Activated naive CD8-positive, alpha-beta T cell treated with anti-CD3 and anti-CD28 coated beads, Interleukin-2, amount 10 ng/mL, durations not matched to agents 7 days and 5 days (primary cell): ENCODE results near the gene MUC5AC. TPM values are rescaled to one million over a fixed set of nuclear protein-coding genes. Genes with fewer than 3 reads are reported as not detected.
"Not testable (repeated sequence)": the region's sequence is repeated elsewhere in the genome, so short reads cannot be mapped to it uniquely, and the experiment has no call there.

Experiments used
- ATAC-seq: fragments of 150-1000 bp; cut with Tn5 transposase; one replicate; pipeline ENCODE4 v1.10.0; 2021; ENCODE audit warnings: low read depth, moderate library complexity
- POLR2A ChIA-PET: fragments of 350-600 bp; sonication (Branson Sonifier 250); formaldehyde crosslinking; loops from one replicate; lab custom pipeline; 2021; ENCODE audit warnings: antibody characterized with exemption; lab: Charles Lee
- DNase-seq: peaks from one replicate; pipeline ENCODE4 v3.0.0; 2021
- H3K27ac Mint-ChIP-seq: one replicate; pipeline ENCODE4 v1.8.0; 2022; ENCODE audit warnings: mild to moderate bottlenecking, mixed read lengths
- H3K27me3 Mint-ChIP-seq: one replicate; pipeline ENCODE4 v1.8.0; 2022; ENCODE audit warnings: mild to moderate bottlenecking, moderate library complexity, mixed read lengths
- H3K36me3 Mint-ChIP-seq: one replicate; pipeline ENCODE4 v1.8.0; 2021; ENCODE audit warnings: mild to moderate bottlenecking, mixed read lengths
- H3K4me1 Mint-ChIP-seq: one replicate; pipeline ENCODE4 v1.8.0; 2021; ENCODE audit warnings: mixed read lengths
- H3K4me3 Mint-ChIP-seq: one replicate; pipeline ENCODE4 v1.8.0; 2022; ENCODE audit warnings: mild to moderate bottlenecking, moderate library complexity, mixed read lengths
- H3K9me3 Mint-ChIP-seq: one replicate; pipeline ENCODE4 v1.8.0; 2021; ENCODE audit warnings: mixed read lengths
- total RNA-seq, 2 experiments: library from RNA; stranded (reverse); gene quantifications; one replicate each; pipeline ENCODE4 v1.2.3, GENCODE V29; 2021

The MUC5AC gene
- total RNA-seq, 2 experiments from 2014 or later = not detected

- H3K27me3 Mint-ChIP-seq = no peaks in the 10 kb centered on the region
- H3K27ac Mint-ChIP-seq = no peak overlapping the region
- no peak overlapping the region for H3K4me3 Mint-ChIP-seq
- no peak for DNase-seq
- ATAC-seq = no peak
- H3K4me1 Mint-ChIP-seq = no peaks in the 10 kb centered on the region
- POLR2A ChIA-PET = no interaction called here
- H3K9me3 Mint-ChIP-seq = no peaks in the 10 kb centered on the region
- no peaks in the 10 kb centered on the region for H3K36me3 Mint-ChIP-seq
Measured at GRCh38 chr11:1237128-1237580, 79.4 kb downstream of the MUC5AC start.

GRCh38 chr11:1237851-1238250, 80.1 kb downstream of the MUC5AC start:
- Mint-ChIP-seq H3K4me3 (no peak overlapping the region), H3K27me3 (no peaks in the 10 kb centered on the region), H3K27ac (no peak overlapping the region), H3K36me3 (no peaks in the 10 kb centered on the region), H3K9me3 (peaks cover 2% of the 10 kb centered on the region), H3K4me1 (no peaks in the 10 kb centered on the region)
- no peak for DNase-seq
- ATAC-seq = no peak
- POLR2A ChIA-PET = no interaction called here

- H3K27ac Mint-ChIP-seq = no peak overlapping the region
- H3K4me1 Mint-ChIP-seq = no peaks in the 10 kb centered on the region
- H3K36me3 Mint-ChIP-seq = no peaks in the 10 kb centered on the region
- no peak overlapping the region for H3K4me3 Mint-ChIP-seq
- ATAC-seq (no peak), DNase-seq (no peak)
- peaks cover 2% of the 10 kb centered on the region for H3K9me3 Mint-ChIP-seq
- no peaks in the 10 kb centered on the region for H3K27me3 Mint-ChIP-seq
- POLR2A ChIA-PET = no interaction called here
Measured at GRCh38 chr11:1238767-1239595, 81.2 kb downstream of the MUC5AC start.

- Mint-ChIP-seq H3K27ac (no peak overlapping the region), H3K9me3 (peaks cover 2% of the 10 kb centered on the region)
- POLR2A ChIA-PET = no interaction called here
Measured at GRCh38 chr11:1239596-1240205, 81.9 kb downstream of the MUC5AC start.

GRCh38 chr11:1240771-1241170, 83.0 kb downstream of the MUC5AC start:
- DNase-seq (no peak), ATAC-seq (no peak)
- Mint-ChIP-seq H3K27ac (no peak overlapping the region), H3K9me3 (peaks cover 2% of the 10 kb centered on the region), H3K4me1 (no peaks in the 10 kb centered on the region), H3K4me3 (no peak overlapping the region), H3K27me3 (no peaks in the 10 kb centered on the region), H3K36me3 (no peaks in the 10 kb centered on the region)
- POLR2A ChIA-PET = no interaction called here

More at GRCh38 chr11:1239596-1240205, 81.9 kb downstream of the MUC5AC start:
- ATAC-seq (no peak), DNase-seq (no peak)
- no peaks in the 10 kb centered on the region for H3K4me1 Mint-ChIP-seq
- H3K36me3 Mint-ChIP-seq = no peaks in the 10 kb centered on the region
- H3K27me3 Mint-ChIP-seq = no peaks in the 10 kb centered on the region
- no peak overlapping the region for H3K4me3 Mint-ChIP-seq

- peaks cover 4% of the 10 kb centered on the region for H3K9me3 Mint-ChIP-seq
- no peaks in the 10 kb centered on the region for H3K27me3 Mint-ChIP-seq
- no peak overlapping the region for H3K4me3 Mint-ChIP-seq
- POLR2A ChIA-PET = no interaction called here
- no peaks in the 10 kb centered on the region for H3K4me1 Mint-ChIP-seq
- ATAC-seq = no peak
- H3K27ac Mint-ChIP-seq = no peak overlapping the region
- H3K36me3 Mint-ChIP-seq = no peaks in the 10 kb centered on the region
- DNase-seq = no peak
Measured at GRCh38 chr11:1241706-1242105, 84.0 kb downstream of the MUC5AC start.

GRCh38 chr11:1242289-1242688, 84.5 kb downstream of the MUC5AC start:
- Mint-ChIP-seq H3K9me3 (peaks cover 4% of the 10 kb centered on the region), H3K27ac (no peak overlapping the region), H3K27me3 (no peaks in the 10 kb centered on the region), H3K4me1 (no peaks in the 10 kb centered on the region), H3K4me3 (no peak overlapping the region), H3K36me3 (no peaks in the 10 kb centered on the region)
- ATAC-seq (no peak), DNase-seq (no peak)
- POLR2A ChIA-PET = no interaction called here

- DNase-seq, H3K27ac Mint-ChIP-seq, ATAC-seq, H3K36me3 Mint-ChIP-seq, POLR2A ChIA-PET, H3K27me3 Mint-ChIP-seq, H3K4me3 Mint-ChIP-seq, H3K4me1 Mint-ChIP-seq, H3K9me3 Mint-ChIP-seq: not testable (repeated sequence)
Measured at GRCh38 chr11:1242751-1243150, 85.0 kb downstream of the MUC5AC start.

GRCh38 chr11:1243521-1243920, 85.8 kb downstream of the MUC5AC start:
- POLR2A ChIA-PET, H3K27me3 Mint-ChIP-seq, H3K4me3 Mint-ChIP-seq: not testable (repeated sequence)

GRCh38 chr11:1244557-1244956, 86.8 kb downstream of the MUC5AC start:
- H3K4me3 Mint-ChIP-seq, H3K36me3 Mint-ChIP-seq, H3K27me3 Mint-ChIP-seq, POLR2A ChIA-PET, H3K4me1 Mint-ChIP-seq, DNase-seq, ATAC-seq, H3K27ac Mint-ChIP-seq, H3K9me3 Mint-ChIP-seq: not testable (repeated sequence)

More at GRCh38 chr11:1243521-1243920, 85.8 kb downstream of the MUC5AC start:
- DNase-seq, H3K9me3 Mint-ChIP-seq, H3K36me3 Mint-ChIP-seq, H3K4me1 Mint-ChIP-seq, ATAC-seq, H3K27ac Mint-ChIP-seq: not testable (repeated sequence)

DNA sequence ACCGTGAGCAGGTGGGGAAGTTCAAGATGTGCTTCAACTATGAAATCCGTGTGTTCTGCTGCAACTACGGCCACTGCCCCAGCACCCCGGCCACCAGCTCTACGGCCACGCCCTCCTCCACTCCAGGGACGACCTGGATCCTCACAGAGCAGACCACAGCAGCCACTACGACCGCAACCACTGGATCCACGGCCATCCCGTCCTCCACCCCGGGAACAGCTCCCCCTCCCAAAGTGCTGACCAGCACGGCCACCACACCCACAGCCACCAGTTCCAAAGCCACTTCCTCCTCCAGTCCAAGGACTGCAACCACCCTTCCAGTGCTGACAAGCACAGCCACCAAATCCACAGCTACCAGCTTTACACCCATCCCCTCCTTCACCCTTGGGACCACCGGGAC, 88.0 kb downstream of the MUC5AC start:
- H3K36me3 Mint-ChIP-seq, H3K4me1 Mint-ChIP-seq, ATAC-seq, POLR2A ChIA-PET, H3K27me3 Mint-ChIP-seq, H3K27ac Mint-ChIP-seq, DNase-seq, H3K9me3 Mint-ChIP-seq, H3K4me3 Mint-ChIP-seq: not testable (repeated sequence)

DNA sequence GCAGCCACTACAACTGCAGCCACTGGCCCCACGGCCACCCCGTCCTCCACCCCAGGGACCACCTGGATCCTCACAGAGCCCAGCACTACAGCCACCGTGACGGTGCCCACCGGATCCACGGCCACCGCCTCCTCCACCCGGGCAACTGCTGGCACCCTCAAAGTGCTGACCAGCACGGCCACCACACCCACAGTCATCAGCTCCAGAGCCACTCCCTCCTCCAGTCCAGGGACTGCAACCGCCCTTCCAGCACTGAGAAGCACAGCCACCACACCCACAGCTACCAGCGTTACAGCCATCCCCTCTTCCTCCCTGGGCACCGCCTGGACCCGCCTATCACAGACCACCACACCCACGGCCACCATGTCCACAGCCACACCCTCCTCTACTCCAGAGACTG, 88.5 kb downstream of the MUC5AC start:
- H3K27me3 Mint-ChIP-seq, DNase-seq, H3K36me3 Mint-ChIP-seq, H3K4me1 Mint-ChIP-seq, POLR2A ChIA-PET, H3K4me3 Mint-ChIP-seq, H3K27ac Mint-ChIP-seq, ATAC-seq: not testable (repeated sequence)
- peaks cover 14% of the 10 kb centered on the region for H3K9me3 Mint-ChIP-seq

GRCh38 chr11:1247026-1247425, 89.3 kb downstream of the MUC5AC start:
- H3K4me3 Mint-ChIP-seq, DNase-seq, H3K27ac Mint-ChIP-seq, POLR2A ChIA-PET, H3K4me1 Mint-ChIP-seq, H3K27me3 Mint-ChIP-seq, ATAC-seq, H3K36me3 Mint-ChIP-seq: not testable (repeated sequence)
- peaks cover 16% of the 10 kb centered on the region for H3K9me3 Mint-ChIP-seq

DNA sequence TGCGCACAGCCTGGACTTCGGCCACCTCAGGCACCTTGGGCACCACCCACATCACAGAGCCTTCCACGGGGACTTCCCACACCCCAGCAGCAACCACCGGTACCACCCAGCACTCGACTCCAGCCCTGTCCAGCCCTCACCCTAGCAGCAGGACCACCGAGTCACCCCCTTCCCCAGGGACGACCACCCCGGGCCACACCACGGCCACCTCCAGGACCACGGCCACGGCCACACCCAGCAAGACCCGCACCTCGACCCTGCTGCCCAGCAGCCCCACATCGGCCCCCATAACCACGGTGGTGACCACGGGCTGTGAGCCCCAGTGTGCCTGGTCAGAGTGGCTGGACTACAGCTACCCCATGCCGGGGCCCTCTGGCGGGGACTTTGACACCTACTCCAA, 91.2 kb downstream of the MUC5AC start:
- DNase-seq, ATAC-seq, H3K36me3 Mint-ChIP-seq, H3K27me3 Mint-ChIP-seq, H3K4me3 Mint-ChIP-seq, H3K4me1 Mint-ChIP-seq, POLR2A ChIA-PET, H3K27ac Mint-ChIP-seq: not testable (repeated sequence)
- H3K9me3 Mint-ChIP-seq = peaks cover 16% of the 10 kb centered on the region
